Stimulated activated CD8-positive, alpha-beta memory T cell treated with anti-CD3 and anti-CD28 coated beads, Interleukin-2, amount 100 ng/mL, for 48 hours (primary cell): Measurements from ENCODE around the gene ARID5B.
"Not testable (repeated sequence)": the region's sequence is repeated elsewhere in the genome, so short reads cannot be mapped to it uniquely, and the experiment has no call there.

ENCODE experiments used
- DNase-seq, 2 donors: peaks; one replicate each; pipeline ENCODE4 v3.0.0-alpha.2; 2020; ENCODE audit warnings: low read depth in 2 of 2

Gene ARID5B

GRCh38 chr10:61900829-61901792 is at the start of gene ARID5B:
Gene ARID5B (plus strand): TSS chr10:61901699. CDS start chr10:61901710, 11 bp downstream.
- no peak for DNase-seq

- no peak for DNase-seq
Observed at GRCh38 chr10:61852261-61852660, 49.2 kb upstream of the ARID5B start.

GRCh38 chr10:61855771-61856170 is 45.7 kb upstream of the ARID5B start:
- DNase-seq, result no peak

GRCh38 chr10:61857746-61858145 is 43.8 kb upstream of the ARID5B start:
- no peak for DNase-seq

- DNase-seq, result no peak
Observed at GRCh38 chr10:61859786-61860185, 41.7 kb upstream of the ARID5B start.

GRCh38 chr10:61860964-61861758 is 40.3 kb upstream of the ARID5B start:
- DNase-seq, result no peak

GRCh38 chr10:61863981-61864380 is 37.5 kb upstream of the ARID5B start:
- DNase-seq, result no peak

- DNase-seq, result no peak
Observed at GRCh38 chr10:61866700-61867368, 34.7 kb upstream of the ARID5B start.

GRCh38 chr10:61867374-61867773 is 34.1 kb upstream of the ARID5B start:
- DNase-seq, result not testable (repeated sequence)

GRCh38 chr10:61867817-61868216 is 33.7 kb upstream of the ARID5B start:
- DNase-seq, result peak; percentile 13 to 23

- no peak for DNase-seq
Observed at GRCh38 chr10:61869041-61869675, 32.3 kb upstream of the ARID5B start.

GRCh38 chr10:61869774-61870525 is 31.5 kb upstream of the ARID5B start:
- DNase-seq, result no peak

GRCh38 chr10:61870526-61870895 is 31.0 kb upstream of the ARID5B start:
- no peak for DNase-seq

- DNase-seq, result no peak
Observed at GRCh38 chr10:61871487-61871886, 30.0 kb upstream of the ARID5B start.

GRCh38 chr10:61877887-61878739 is 23.4 kb upstream of the ARID5B start:
- no peak for DNase-seq

- no peak for DNase-seq
Observed at GRCh38 chr10:61878740-61879068, 22.8 kb upstream of the ARID5B start.

- peak; percentile 43 to 51 for DNase-seq
Observed at GRCh38 chr10:61882621-61883370, 18.7 kb upstream of the ARID5B start.

GRCh38 chr10:61883371-61884025 is 18.0 kb upstream of the ARID5B start:
- DNase-seq, result no peak

- no peak for DNase-seq
Observed at GRCh38 chr10:61887772-61888171, 13.7 kb upstream of the ARID5B start.
